Naive thymus-derived CD4-positive, alpha-beta T cell (primary cell): Measurements from ENCODE around the gene AFTPH. TPM values are rescaled to one million over a fixed set of nuclear protein-coding genes. Genes with fewer than 3 reads are reported as not detected.
A peak's percentile ranks its signal among the peaks of the same experiment; 100 is the strongest.

ENCODE experiments used
- ATAC-seq: fragments of 150-1000 bp; cut with Tn5 transposase; 2 replicates; pipeline ENCODE4 v1.10.0; 2021; ENCODE audit warnings: mild to moderate bottlenecking, moderate library complexity
- CTCF ChIA-PET: fragments of 350-600 bp; sonication (Branson Sonifier 250); formaldehyde crosslinking; loops from one replicate; lab custom pipeline; 2021; ENCODE audit warnings: antibody characterized with exemption; lab: Charles Lee
- POLR2A ChIA-PET: fragments of 350-600 bp; sonication (Branson Sonifier 250); formaldehyde crosslinking; loops from one replicate; lab custom pipeline; 2021; ENCODE audit warnings: antibody characterized with exemption, inconsistent platforms; lab: Charles Lee
- DNase-seq, 9 donors: peaks; one replicate each; pipeline versions ENCODE4 v3.0.0 to v3.0.0-alpha.2; 2020 to 2022; ENCODE audit warnings: mixed read lengths in 1 of 9
- H3K27ac ChIP-seq: one replicate; pipeline ENCODE4 v1.7.0; 2013; ENCODE audit warnings: mild to moderate bottlenecking, low read depth, low read length, moderate library complexity
- H3K27me3 ChIP-seq, 2 donors: one replicate each; pipeline ENCODE4 v1.7.0; 2013; ENCODE audit warnings: low read length in 2 of 2, mild to moderate bottlenecking in 2 of 2, moderate library complexity in 2 of 2; ENCODE audit not compliant: control insufficient read depth in 2 of 2, insufficient read depth in 2 of 2
- H3K36me3 ChIP-seq, 3 experiments: 1 replicate in 2 of 3; 2 replicates in 1 of 3; pipeline ENCODE4 v1.7.0; 2013; ENCODE audit warnings: low read length in 3 of 3, mild to moderate bottlenecking in 3 of 3, moderate library complexity in 1 of 3; ENCODE audit not compliant: insufficient read depth in 3 of 3, control insufficient read depth in 2 of 3
- H3K4me1 ChIP-seq, 2 donors: one replicate each; pipeline ENCODE4 v1.7.0; 2013; ENCODE audit warnings: low read length in 2 of 2, mild to moderate bottlenecking in 2 of 2, moderate library complexity in 1 of 2; ENCODE audit not compliant: control insufficient read depth in 2 of 2, insufficient read depth in 2 of 2
- H3K4me3 ChIP-seq: 2 replicates; pipeline ENCODE4 v1.7.0; 2013; ENCODE audit warnings: mild to moderate bottlenecking, low read length
- H3K9me3 ChIP-seq, 3 experiments: 1 replicate in 2 of 3; 2 replicates in 1 of 3; pipeline ENCODE4 v1.7.0; 2013; ENCODE audit warnings: low read length in 3 of 3; ENCODE audit not compliant: control insufficient read depth in 2 of 3
- H3K27ac Mint-ChIP-seq, 9 donors: one replicate each; pipeline ENCODE4 v1.8.0; 2020 to 2022; ENCODE audit warnings: mixed read lengths in 9 of 9, mild to moderate bottlenecking in 8 of 9, moderate library complexity in 5 of 9, inconsistent platforms in 2 of 9
- H3K27me3 Mint-ChIP-seq, 5 donors: one replicate each; pipeline ENCODE4 v1.8.0; 2021 to 2022; ENCODE audit warnings: mixed read lengths in 5 of 5, mild to moderate bottlenecking in 1 of 5
- H3K36me3 Mint-ChIP-seq, 5 donors: one replicate each; pipeline ENCODE4 v1.8.0; 2020 to 2022; ENCODE audit warnings: mixed read lengths in 5 of 5, mild to moderate bottlenecking in 3 of 5, inconsistent platforms in 1 of 5
- H3K4me1 Mint-ChIP-seq, 7 donors: one replicate each; pipeline ENCODE4 v1.8.0; 2020 to 2022; ENCODE audit warnings: mixed read lengths in 7 of 7, mild to moderate bottlenecking in 3 of 7, inconsistent platforms in 1 of 7
- H3K4me3 Mint-ChIP-seq, 10 donors: one replicate each; pipeline ENCODE4 v1.8.0; 2020 to 2022; ENCODE audit warnings: mild to moderate bottlenecking in 10 of 10, mixed read lengths in 10 of 10, moderate library complexity in 6 of 10, inconsistent platforms in 2 of 10
- H3K9me3 Mint-ChIP-seq, 11 donors: one replicate each; pipeline ENCODE4 v1.8.0; 2020 to 2022; ENCODE audit warnings: mixed read lengths in 11 of 11, mild to moderate bottlenecking in 4 of 11, inconsistent platforms in 1 of 11, moderate library complexity in 1 of 11
- intact Hi-C, 2 donors: fragments of 100-400 bp; cut with micrococcal nuclease; formaldehyde crosslinking; loops; one replicate each; pipeline ENCODE4 v1.15.1; 2023
- polyA plus RNA-seq, 2 donors: library from polyadenylated mRNA; unstranded; fragments of 300-500 nt; fragmentation: Illumina TruSeq; gene quantifications; one replicate each; pipeline ENCODE4 v1.2.3, GENCODE V29; 2021
- total RNA-seq, 6 experiments: library from RNA in 5 of 6; stranded (reverse) in 5 of 6; gene quantifications; 1 replicate in 5 of 6; 2 replicates in 1 of 6; pipeline ENCODE4 v1.2.3 and lab custom pipeline; 2021 to 2026

The AFTPH gene
- total and polyA plus RNA-seq, 7 experiments from 2014 or later = 19.7 to 46.2 (median 36.0) TPM

- DNase-seq = no peak
- no peak overlapping the region for H3K27ac ChIP-seq
Observed at GRCh38 chr2:64632835-64633819, 109.0 kb downstream of the AFTPH start.

GRCh38 chr2:64634345-64635267 is 110.5 kb downstream of the AFTPH start:
- Histone ChIP-seq H3K4me3 (no peak overlapping the region), H3K9me3 (no peaks in the 10 kb centered on the region), H3K27ac (no peak overlapping the region), H3K27me3 (no peaks in the 10 kb centered on the region), H3K36me3 (peaks cover 0 to 40% (median 7%) of the 10 kb centered on the region in 3 experiments), H3K4me1 (peaks cover 0 to 28% of the 10 kb centered on the region in 2 donors)
- no peak for ATAC-seq
- peak overlapping the region in 1 of 9 donors; percentile 10 for H3K27ac Mint-ChIP-seq
- intact Hi-C loops = no loop called here
- POLR2A ChIA-PET = interaction anchor here (1.2 kb wide), 1 partner anchor 19 kb away, joined by 3 read pairs; the partner anchor contains the start of gene SERTAD2
- no peak overlapping the region for H3K4me3 Mint-ChIP-seq
- no peaks in the 10 kb centered on the region for H3K9me3 Mint-ChIP-seq
- DNase-seq = no peak
- CTCF ChIA-PET = interaction anchor here (0.8 to 1.0 kb wide), 5 partner anchors 9 to 179 kb away, joined by 3 to 5 read pairs (median 3); no protein-coding TSS in a partner anchor
- peaks cover 35 to 53% (median 43%) of the 10 kb centered on the region in 7 donors for H3K4me1 Mint-ChIP-seq
- no peaks in the 10 kb centered on the region for H3K27me3 Mint-ChIP-seq
- H3K36me3 Mint-ChIP-seq = peaks cover 10 to 23% (median 11%) of the 10 kb centered on the region in 5 donors

More at GRCh38 chr2:64632835-64633819, 109.0 kb downstream of the AFTPH start:
- intact Hi-C loops = no loop called here
- Histone ChIP-seq H3K27me3 (no peaks in the 10 kb centered on the region), H3K9me3 (no peaks in the 10 kb centered on the region), H3K36me3 (peaks cover 0 to 40% (median 7%) of the 10 kb centered on the region in 3 experiments), H3K4me1 (peaks cover 0 to 21% of the 10 kb centered on the region in 2 donors), H3K4me3 (no peak overlapping the region)
- ChIA-PET CTCF (interaction anchor here (0.6 to 1.6 kb wide), 3 partner anchors 109 to 288 kb away, joined by 3 to 4 read pairs (median 3); partner anchors contain the start of gene AFTPH), POLR2A (interaction anchor here (1.0 kb wide), 1 partner anchor 116 kb away, joined by 3 read pairs; no protein-coding TSS in a partner anchor)
- no peaks in the 10 kb centered on the region for H3K27me3 Mint-ChIP-seq
- no peak for ATAC-seq
- peak overlapping the region in 5 of 9 donors; percentile 7 to 57 (median 39) for H3K27ac Mint-ChIP-seq
- peaks cover 10 to 26% (median 11%) of the 10 kb centered on the region in 5 donors for H3K36me3 Mint-ChIP-seq
- H3K9me3 Mint-ChIP-seq = no peaks in the 10 kb centered on the region
- peaks cover 26 to 38% (median 32%) of the 10 kb centered on the region in 7 donors for H3K4me1 Mint-ChIP-seq
- H3K4me3 Mint-ChIP-seq = no peak overlapping the region

- intact Hi-C loops = loop anchor here in 1 of 2 donors (1.0 kb wide), 1 partner anchor 8 kb away; no protein-coding TSS in a partner anchor
- H3K36me3 ChIP-seq = peaks cover 0 to 33% (median 7%) of the 10 kb centered on the region in 3 experiments
- H3K27ac ChIP-seq = peak overlapping the region; percentile 36
- no peaks in the 10 kb centered on the region for H3K27me3 ChIP-seq
- CTCF ChIA-PET = interaction anchor here (0.6 to 1.3 kb wide), 6 partner anchors 8 to 309 kb away, joined by 3 to 5 read pairs (median 4); no protein-coding TSS in a partner anchor
- Mint-ChIP-seq H3K9me3 (no peaks in the 10 kb centered on the region), H3K4me1 (peaks cover 47 to 69% (median 59%) of the 10 kb centered on the region in 7 donors), H3K4me3 (peak overlapping the region; percentile 47 to 75 (median 66)), H3K36me3 (peaks cover 10 to 22% (median 11%) of the 10 kb centered on the region in 5 donors), H3K27me3 (no peaks in the 10 kb centered on the region), H3K27ac (peak overlapping the region; percentile 33 to 92 (median 88))
- peak; percentile 43 for ATAC-seq
- POLR2A ChIA-PET = interaction anchor here (1.1 to 4.4 kb wide), 6 partner anchors 13 to 114 kb away, joined by 3 to 31 read pairs (median 3); partner anchors contain the start of gene SERTAD2
- no peak for DNase-seq
- peaks cover 0 to 41% of the 10 kb centered on the region in 2 donors for H3K4me1 ChIP-seq
- H3K4me3 ChIP-seq = no peak overlapping the region
- H3K9me3 ChIP-seq = no peaks in the 10 kb centered on the region
Observed at GRCh38 chr2:64635976-64636911, 112.1 kb downstream of the AFTPH start.

GRCh38 chr2:64637000-64637635 is 113.0 kb downstream of the AFTPH start:
- Histone ChIP-seq H3K9me3 (no peaks in the 10 kb centered on the region), H3K4me3 (no peak overlapping the region), H3K4me1 (peaks cover 0 to 48% of the 10 kb centered on the region in 2 donors), H3K27ac (peak overlapping the region; percentile 36), H3K36me3 (peaks cover 0 to 32% (median 7%) of the 10 kb centered on the region in 3 experiments), H3K27me3 (no peaks in the 10 kb centered on the region)
- DNase-seq (peak in 3 of 9 donors; percentile 34 to 45 (median 35)), ATAC-seq (peak; percentile 66)
- CTCF ChIA-PET = interaction anchor here (1.0 to 1.3 kb wide), 3 partner anchors 9 to 309 kb away, joined by 3 to 4 read pairs (median 3); no protein-coding TSS in a partner anchor
- POLR2A ChIA-PET = interaction anchor here (1.1 to 4.4 kb wide), 5 partner anchors 12 to 113 kb away, joined by 3 to 31 read pairs (median 3); partner anchors contain the start of gene SERTAD2
- Mint-ChIP-seq H3K9me3 (no peaks in the 10 kb centered on the region), H3K27me3 (no peaks in the 10 kb centered on the region), H3K4me3 (peak overlapping the region; percentile 27 to 75 (median 66)), H3K4me1 (peaks cover 50 to 77% (median 68%) of the 10 kb centered on the region in 7 donors), H3K36me3 (peaks cover 10 to 23% (median 11%) of the 10 kb centered on the region in 5 donors), H3K27ac (peak overlapping the region; percentile 33 to 92 (median 88))
- intact Hi-C loops = loop anchor here in 1 of 2 donors (1.0 kb wide), 1 partner anchor 7 kb away; no protein-coding TSS in a partner anchor

- Histone ChIP-seq H3K27me3 (no peaks in the 10 kb centered on the region), H3K4me1 (peaks cover 0 to 54% of the 10 kb centered on the region in 2 donors), H3K4me3 (no peak overlapping the region), H3K9me3 (no peaks in the 10 kb centered on the region), H3K27ac (peak overlapping the region; percentile 36), H3K36me3 (peaks cover 0 to 30% (median 7%) of the 10 kb centered on the region in 3 experiments)
- H3K4me3 Mint-ChIP-seq = peak overlapping the region; percentile 27 to 75 (median 60)
- H3K9me3 Mint-ChIP-seq = no peaks in the 10 kb centered on the region
- intact Hi-C loops = no loop called here
- H3K27me3 Mint-ChIP-seq = no peaks in the 10 kb centered on the region
- CTCF ChIA-PET = interaction anchor here (0.7 to 2.1 kb wide), 4 partner anchors 8 to 310 kb away, joined by 3 to 8 read pairs (median 4); no protein-coding TSS in a partner anchor
- POLR2A ChIA-PET = interaction anchor here (0.6 to 4.4 kb wide), 6 partner anchors 14 to 487 kb away, joined by 3 to 31 read pairs (median 3); partner anchors contain the start of gene SERTAD2
- peak overlapping the region; percentile 58 to 92 (median 88) for H3K27ac Mint-ChIP-seq
- H3K4me1 Mint-ChIP-seq = peaks cover 52 to 84% (median 76%) of the 10 kb centered on the region in 7 donors
- H3K36me3 Mint-ChIP-seq = peaks cover 8 to 22% (median 10%) of the 10 kb centered on the region in 5 donors
- ATAC-seq = no peak
- no peak for DNase-seq
Observed at GRCh38 chr2:64637931-64638330, 113.8 kb downstream of the AFTPH start.
